Activated naive CD4-positive, alpha-beta T cell treated with anti-CD3 and anti-CD28 coated beads, Interleukin-2, amount 10 ng/mL, durations not matched to agents 5 hours and 36 hours (primary cell): ENCODE measurements around the gene KANK3. TPM values are rescaled to one million over a fixed set of nuclear protein-coding genes. Genes with fewer than 3 reads are reported as not detected.
A peak's percentile ranks its signal among the peaks of the same experiment; 100 is the strongest.

Source experiments
- microRNA-seq: library from miRNA; unstranded; fragments of <30 nt; microRNA quantifications from one replicate; pipeline ENCODE4 v1.2.0, GENCODE V29; 2022; ENCODE audit warnings: borderline microRNAs expressed, borderline replicate concordance
- total RNA-seq, 2 experiments: library from RNA; stranded (reverse); gene quantifications; one replicate each; pipeline ENCODE4 v1.2.3, GENCODE V29; 2021

KANK3 gene
- total RNA-seq = 1 to 10 TPM; 8.7 to 9.1 TPM

DNA sequence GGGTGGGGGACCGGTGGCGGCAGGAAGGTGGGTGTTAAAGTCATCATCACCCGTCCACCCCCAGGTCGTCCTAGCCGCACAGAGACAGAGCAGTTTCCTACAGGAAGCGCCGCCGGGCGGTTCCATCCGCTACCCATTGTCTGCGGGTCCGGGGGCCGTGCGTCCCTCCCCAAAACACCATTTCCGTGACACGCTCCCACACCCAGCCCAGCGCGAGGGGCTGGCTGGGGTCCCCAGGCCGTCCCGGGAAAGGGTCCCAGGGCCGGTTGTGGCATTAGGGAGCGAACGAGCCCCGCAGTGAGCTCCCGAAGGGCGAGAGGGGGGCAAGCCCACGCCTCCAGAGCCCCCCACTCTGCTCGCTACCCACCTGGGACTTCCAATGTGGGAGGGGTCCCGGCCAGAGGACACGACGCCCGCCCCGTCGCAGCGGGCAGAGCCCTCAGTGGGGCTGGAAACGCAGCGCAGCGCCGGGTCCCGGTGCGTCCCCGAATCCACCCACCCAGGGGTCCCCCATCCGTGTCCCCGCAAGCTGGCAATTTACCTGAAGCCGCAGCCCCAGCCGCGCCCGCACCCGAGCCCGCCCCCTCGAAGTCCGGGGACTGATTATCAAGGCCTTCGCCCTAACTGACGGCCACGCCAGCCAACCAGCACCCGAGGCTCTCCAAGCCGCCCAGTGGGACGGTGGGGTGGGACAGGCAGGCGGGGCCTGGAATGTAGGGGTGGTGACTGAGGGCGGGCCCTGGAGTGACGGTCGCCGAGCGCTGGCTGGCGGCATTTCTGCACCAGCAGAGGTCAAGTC lies at the start of gene KANK3:
KANK3 (minus strand) TSS at position 579 of the 799 bp plus-strand sequence. CDS start 5,434 bp downstream, outside the sequence.

DNA sequence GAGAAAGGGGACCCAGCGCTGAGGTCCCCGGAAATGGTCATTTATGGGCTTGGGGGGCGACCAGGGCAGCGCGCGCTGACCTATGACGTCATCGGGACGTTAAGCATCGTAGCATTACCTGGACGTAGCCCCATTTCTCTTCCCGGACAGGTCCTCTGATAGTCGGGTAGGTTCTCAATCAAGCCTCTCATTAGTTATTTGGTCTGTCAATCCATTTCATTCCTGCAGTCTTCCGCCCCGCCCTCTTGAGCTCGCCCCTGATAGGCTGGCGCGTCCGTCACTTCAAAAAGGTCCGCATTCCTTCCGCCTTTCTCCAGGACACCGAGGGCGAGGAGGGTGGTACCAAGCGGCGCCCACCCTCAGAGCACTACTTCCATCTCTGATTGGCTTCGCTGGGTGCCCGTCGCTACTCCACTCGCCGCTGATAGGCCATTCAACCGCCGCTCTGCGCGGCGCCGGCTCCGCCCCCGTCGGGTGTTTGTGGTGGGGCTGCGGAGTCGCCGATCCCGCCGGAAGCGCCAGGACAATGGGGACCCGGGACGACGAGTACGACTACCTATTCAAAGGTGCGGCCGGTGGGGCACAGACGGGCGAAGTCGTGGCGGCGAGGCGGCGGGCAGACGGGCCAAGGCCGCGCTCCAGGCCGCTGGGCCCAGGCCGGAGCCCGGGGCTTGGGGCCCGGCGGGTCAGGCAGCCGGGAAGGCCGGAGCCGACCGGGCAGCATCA lies 47.0 kb upstream of the KANK3 start, which contains the start of gene RAB11B:
RAB11B (plus strand) TSS at position 470 of the 726 bp plus-strand sequence; CDS start at position 527, 57 bp downstream.

DNA sequence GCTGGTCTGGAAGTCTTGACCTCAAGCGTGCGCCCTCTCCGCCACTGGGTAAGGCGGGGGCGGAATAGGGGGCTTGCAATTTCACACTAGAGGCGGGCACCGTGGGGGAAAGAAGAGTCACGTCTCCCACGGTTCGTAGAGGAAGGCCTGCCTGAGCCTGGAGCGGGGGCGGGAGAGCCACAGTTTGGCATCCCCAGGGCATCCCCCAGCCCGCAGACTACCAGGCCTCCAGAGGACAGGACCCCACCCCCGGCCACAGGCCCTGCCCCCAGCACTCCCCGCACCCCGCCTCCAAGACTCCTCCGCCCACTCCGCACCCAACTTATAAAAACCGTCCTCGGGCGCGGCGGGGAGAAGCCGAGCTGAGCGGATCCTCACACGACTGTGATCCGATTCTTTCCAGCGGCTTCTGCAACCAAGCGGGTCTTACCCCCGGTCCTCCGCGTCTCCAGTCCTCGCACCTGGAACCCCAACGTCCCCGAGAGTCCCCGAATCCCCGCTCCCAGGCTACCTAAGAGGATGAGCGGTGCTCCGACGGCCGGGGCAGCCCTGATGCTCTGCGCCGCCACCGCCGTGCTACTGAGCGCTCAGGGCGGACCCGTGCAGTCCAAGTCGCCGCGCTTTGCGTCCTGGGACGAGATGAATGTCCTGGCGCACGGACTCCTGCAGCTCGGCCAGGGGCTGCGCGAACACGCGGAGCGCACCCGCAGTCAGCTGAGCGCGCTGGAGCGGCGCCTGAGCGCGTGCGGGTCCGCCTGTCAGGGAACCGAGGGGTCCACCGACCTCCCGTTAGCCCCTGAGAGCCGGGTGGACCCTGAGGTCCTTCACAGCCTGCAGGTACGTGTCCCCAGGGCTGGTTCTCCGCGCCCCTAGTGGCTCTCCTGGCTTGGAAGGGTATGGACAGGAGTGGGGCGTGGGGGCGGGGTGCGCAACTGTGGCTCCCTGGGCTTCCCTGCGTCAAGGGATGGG lies 21.0 kb upstream of the KANK3 start, which contains the start of gene ANGPTL4:
ANGPTL4 (plus strand) TSS at position 353 of the 969 bp plus-strand sequence; CDS start at position 520, 167 bp downstream.

DNA sequence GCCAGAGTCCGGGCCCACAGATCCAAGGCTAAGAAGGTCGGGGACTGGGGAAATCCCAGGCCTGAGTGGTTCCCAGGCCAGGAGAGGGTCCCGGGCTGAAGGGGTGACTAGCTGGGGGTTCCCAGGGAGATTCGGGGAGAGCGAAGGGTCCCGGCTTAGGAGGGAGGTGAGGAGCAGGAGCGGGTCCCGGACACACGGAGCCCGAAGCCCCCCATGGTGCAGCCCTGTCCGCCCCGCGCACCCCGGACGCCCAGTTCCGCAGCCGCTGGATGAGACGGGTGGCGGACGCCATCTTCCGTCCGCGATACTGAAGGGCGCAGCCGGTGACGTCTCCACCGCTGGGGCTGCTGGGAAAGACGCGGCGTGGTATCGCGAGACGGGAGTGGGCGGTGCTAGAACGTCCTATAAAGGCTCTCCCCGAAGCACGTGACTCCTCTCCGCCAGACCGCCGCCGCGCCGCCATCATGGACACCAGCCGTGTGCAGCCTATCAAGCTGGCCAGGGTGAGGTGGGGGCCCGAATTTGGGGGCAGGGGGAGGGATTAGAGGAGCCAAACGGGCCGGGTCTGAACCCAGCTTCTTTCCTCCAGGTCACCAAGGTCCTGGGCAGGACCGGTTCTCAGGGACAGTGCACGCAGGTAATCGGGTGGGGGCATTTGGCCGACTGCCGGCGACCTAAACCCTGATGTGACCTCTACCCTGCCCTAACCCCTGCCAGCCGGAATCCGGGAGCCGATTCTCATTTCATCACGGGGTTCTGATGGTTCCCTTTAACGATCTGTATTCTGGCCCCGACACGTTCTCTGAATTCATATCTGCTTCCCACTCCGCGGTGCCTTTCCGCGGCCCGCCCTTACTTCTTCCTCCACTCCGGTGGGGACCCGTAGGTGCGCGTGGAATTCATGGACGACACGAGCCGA lies 21.7 kb downstream of the KANK3 start, which contains the start of the genes NDUFA7 and RPS28:
NDUFA7 (minus strand) TSS at position 309 of the 919 bp plus-strand sequence; CDS start at position 292, 17 bp downstream.
RPS28 (plus strand) TSS at position 430 of the 919 bp plus-strand sequence; CDS start at position 465, 35 bp downstream.

DNA sequence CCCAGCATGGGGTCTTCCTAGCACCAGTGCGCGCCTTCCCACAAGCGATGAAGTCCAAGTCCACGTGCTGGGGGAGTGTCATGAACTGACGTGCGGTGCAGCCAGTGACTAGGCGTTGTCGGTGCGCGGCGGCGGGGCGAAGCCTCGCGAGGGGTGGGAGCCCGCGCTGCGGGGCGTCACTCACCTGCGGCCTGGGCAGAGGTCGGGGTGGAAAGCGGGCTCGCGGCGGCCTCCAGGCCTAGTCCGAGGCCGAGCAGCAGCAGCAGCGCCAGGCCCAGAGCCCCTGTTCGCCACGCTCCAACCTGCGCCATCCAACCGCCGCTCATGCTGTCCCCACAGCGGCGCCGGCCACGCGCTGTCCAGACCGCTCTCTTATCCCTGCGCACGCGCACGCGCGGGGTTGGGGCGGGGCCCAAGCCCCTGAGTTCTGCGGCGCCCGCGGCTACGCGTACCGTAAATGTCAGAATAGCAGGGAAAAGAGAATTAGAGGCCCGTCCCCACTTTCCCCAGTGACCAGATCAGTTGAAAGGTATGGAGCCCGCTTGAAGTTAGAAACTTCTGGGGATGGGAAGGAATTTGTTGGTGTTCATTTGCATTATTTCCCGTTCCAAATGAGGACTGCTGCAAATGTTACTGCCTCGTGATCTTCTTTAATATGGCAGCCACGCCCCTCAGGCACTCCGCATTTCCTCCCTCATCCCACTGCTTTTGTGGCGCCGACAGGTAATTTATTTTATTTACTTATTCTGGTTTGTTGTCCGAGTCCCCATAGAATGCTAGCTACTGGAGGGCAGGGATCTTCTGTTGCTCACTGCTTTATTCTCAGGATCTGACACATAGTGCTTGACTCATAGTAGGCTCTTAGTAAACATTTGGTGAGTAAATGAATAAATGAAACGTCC lies 34.8 kb downstream of the KANK3 start, which contains the start of gene CD320:
CD320 (minus strand) TSS at position 394 of the 902 bp plus-strand sequence; CDS start at position 326, 68 bp downstream.

Small RNAs within 50 kb of the gene (microRNA-seq; reads per million reads assigned to microRNA genes)
- gene MIR4999 = 3.5 reads per million, percentile 23 among the genes with 10 or more reads in this experiment

Other genes with a start within 250 kb of the KANK3 start
- not detected for gene FBN3, start 193.7 kb downstream of the KANK3 start, total RNA-seq
- gene CERS4, start 133.9 kb downstream of the KANK3 start, total RNA-seq = 10 to 100 TPM; 31.4 to 35.3 TPM
- gene CD320, start 34.9 kb downstream of the KANK3 start, total RNA-seq = 10 to 100 TPM; 33.3 to 36.2 TPM
- 10 to 100 TPM; 50.9 to 58.4 TPM for gene NDUFA7, start 21.9 kb downstream of the KANK3 start, total RNA-seq
- gene RPS28, start 21.8 kb downstream of the KANK3 start, total RNA-seq = 1,000 to 10,000 TPM; 2,514 to 2,699 TPM
- under 1 TPM; 0.38 to 0.75 TPM for gene ANGPTL4, start 20.9 kb upstream of the KANK3 start, total RNA-seq
- 10 to 100 TPM; 89.4 to 97.0 TPM for gene RAB11B, start 47.1 kb upstream of the KANK3 start, total RNA-seq
- gene MARCHF2, start 70.0 kb upstream of the KANK3 start, total RNA-seq = 10 to 100 TPM; 23.1 to 23.5 TPM
- gene HNRNPM, start 101.7 kb upstream of the KANK3 start, total RNA-seq = 100 to 1,000 TPM; 216 to 222 TPM
- 1 to 10 TPM; 1.2 to 1.3 TPM for gene PRAM1, start 159.4 kb upstream of the KANK3 start, total RNA-seq
- gene ZNF414, start 170.9 kb upstream of the KANK3 start, total RNA-seq = 10 to 100 TPM; 40.1 to 45.5 TPM
- gene MYO1F, start 234.2 kb upstream of the KANK3 start, total RNA-seq = 100 to 1,000 TPM; 250 to 269 TPM